ENCODE results near the gene CAPN12.

DNA sequence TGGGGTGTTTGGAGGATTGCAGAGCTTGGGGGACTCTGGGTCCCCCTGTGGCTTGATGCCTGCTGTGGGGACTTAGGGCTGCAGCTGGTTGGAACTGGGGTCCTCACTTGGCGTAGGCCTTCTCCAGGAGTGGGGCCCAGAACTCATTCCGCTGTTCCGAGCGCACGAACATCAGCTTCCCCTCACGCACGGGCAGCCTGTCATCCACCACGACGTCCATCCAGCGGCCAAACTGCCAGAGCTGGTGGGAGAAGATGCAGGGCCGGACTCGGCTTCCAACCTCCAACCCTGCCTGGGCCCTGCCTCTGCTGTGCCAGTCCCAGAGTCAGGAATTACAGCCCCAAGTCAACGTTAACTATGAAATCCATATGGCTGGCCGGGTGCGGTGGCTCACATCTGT, 2.6 kb downstream of the CAPN12 start:
- no peak for TF ChIP-seq CHD2 (IDR thresholded peaks at IDR 0.05; ENCODE audit: borderline replicate concordance, low read depth, low read length)
- TF ChIP-seq HDAC6 (IDR thresholded peaks at IDR 0.05; ENCODE audit: unreplicated experiment) = no peak
- TF ChIP-seq CTCF (IDR thresholded peaks at IDR 0.05 in 2 of 3, conservative IDR thresholded peaks at IDR 0.05 in 1 of 3; ENCODE audit: control insufficient read depth in 2 of 3, extremely low read depth in 1 of 3, insufficient read depth in 1 of 3, low read depth in 3 of 3, low read length in 3 of 3) = no peak
- no peak for TF ChIP-seq TBL1XR1 (IDR thresholded peaks at IDR 0.05; ENCODE audit: low read depth, low read length)
- no peak for TF ChIP-seq POLR2AphosphoS5 (IDR thresholded peaks at IDR 0.05; ENCODE audit: low read length)
- TF ChIP-seq, protein P1, sequence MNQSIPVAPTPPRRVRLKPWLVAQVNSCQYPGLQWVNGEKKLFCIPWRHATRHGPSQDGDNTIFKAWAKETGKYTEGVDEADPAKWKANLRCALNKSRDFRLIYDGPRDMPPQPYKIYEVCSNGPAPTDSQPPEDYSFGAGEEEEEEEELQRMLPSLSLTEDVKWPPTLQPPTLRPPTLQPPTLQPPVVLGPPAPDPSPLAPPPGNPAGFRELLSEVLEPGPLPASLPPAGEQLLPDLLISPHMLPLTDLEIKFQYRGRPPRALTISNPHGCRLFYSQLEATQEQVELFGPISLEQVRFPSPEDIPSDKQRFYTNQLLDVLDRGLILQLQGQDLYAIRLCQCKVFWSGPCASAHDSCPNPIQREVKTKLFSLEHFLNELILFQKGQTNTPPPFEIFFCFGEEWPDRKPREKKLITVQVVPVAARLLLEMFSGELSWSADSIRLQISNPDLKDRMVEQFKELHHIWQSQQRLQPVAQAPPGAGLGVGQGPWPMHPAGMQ (IDR thresholded peaks at IDR 0.05; ENCODE audit: borderline replicate concordance) = no peak
- TF ChIP-seq ETV6 (conservative IDR thresholded peaks at IDR 0.05 in 1 of 2, IDR thresholded peaks at IDR 0.05 in 1 of 2; ENCODE audit: borderline replicate concordance in 1 of 2, low read depth in 1 of 2) = no peak
- TF ChIP-seq PBX3 (IDR thresholded peaks at IDR 0.05; ENCODE audit: insufficient replicate concordance, low read depth, low read length) = no peak
- no peak for TF ChIP-seq NR2F1 (conservative IDR thresholded peaks at IDR 0.05)
- TF ChIP-seq, protein P2, sequence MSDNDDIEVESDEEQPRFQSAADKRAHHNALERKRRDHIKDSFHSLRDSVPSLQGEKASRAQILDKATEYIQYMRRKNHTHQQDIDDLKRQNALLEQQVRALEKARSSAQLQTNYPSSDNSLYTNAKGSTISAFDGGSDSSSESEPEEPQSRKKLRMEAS (IDR thresholded peaks at IDR 0.05; ENCODE audit: low read depth, low read length) = no peak
- TF ChIP-seq POLR2A (IDR thresholded peaks at IDR 0.05; ENCODE audit: low read depth, low read length) = no peak
- TF ChIP-seq BMI1 (IDR thresholded peaks at IDR 0.05; ENCODE audit: borderline replicate concordance) = no peak

Data from GM12878 (cell line).